IPS-18c (cell line): ENCODE measurements around the gene HEXIM1.

Experiments
- H3K4me3 ChIP-seq: 2 replicates; pipeline ENCODE4 v1.7.0; 2013; ENCODE audit warnings: low read depth, mild to moderate bottlenecking, low read length, moderate library complexity; ENCODE audit not compliant: insufficient read depth
- H3K9me3 ChIP-seq: one replicate; pipeline ENCODE4 v1.6.1; 2013; ENCODE audit warnings: mild to moderate bottlenecking, low read length, moderate library complexity; ENCODE audit not compliant: control insufficient read depth, insufficient read depth

Gene HEXIM1

GRCh38 chr17:45110676-45111611, 37.3 kb upstream of the HEXIM1 start:
- Histone ChIP-seq H3K4me3 (no peak overlapping the region), H3K9me3 (peaks cover 2% of the 10 kb centered on the region)

DNA sequence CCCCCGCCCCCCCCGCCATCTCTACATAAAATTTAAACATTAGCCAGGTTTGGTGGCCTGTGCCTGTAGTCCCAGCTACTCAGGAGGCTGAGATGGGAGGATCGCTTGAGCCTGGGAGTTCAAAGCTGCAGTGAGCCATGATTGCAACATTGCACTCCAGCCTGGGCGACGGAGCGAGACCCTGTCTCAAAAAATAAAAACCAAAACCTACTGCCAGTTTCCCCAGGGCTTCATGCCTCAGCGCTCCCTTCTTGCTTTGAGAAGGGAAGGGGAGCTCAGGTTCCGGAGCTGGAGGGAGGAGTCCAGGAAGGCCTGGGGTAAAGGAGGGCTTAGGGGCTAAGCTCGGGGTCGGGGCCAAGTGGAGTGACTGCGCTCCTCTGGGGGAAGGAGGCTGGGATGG, 36.4 kb upstream of the HEXIM1 start:
- peaks cover 2% of the 10 kb centered on the region for H3K9me3 ChIP-seq
- H3K4me3 ChIP-seq, result no peak overlapping the region

DNA sequence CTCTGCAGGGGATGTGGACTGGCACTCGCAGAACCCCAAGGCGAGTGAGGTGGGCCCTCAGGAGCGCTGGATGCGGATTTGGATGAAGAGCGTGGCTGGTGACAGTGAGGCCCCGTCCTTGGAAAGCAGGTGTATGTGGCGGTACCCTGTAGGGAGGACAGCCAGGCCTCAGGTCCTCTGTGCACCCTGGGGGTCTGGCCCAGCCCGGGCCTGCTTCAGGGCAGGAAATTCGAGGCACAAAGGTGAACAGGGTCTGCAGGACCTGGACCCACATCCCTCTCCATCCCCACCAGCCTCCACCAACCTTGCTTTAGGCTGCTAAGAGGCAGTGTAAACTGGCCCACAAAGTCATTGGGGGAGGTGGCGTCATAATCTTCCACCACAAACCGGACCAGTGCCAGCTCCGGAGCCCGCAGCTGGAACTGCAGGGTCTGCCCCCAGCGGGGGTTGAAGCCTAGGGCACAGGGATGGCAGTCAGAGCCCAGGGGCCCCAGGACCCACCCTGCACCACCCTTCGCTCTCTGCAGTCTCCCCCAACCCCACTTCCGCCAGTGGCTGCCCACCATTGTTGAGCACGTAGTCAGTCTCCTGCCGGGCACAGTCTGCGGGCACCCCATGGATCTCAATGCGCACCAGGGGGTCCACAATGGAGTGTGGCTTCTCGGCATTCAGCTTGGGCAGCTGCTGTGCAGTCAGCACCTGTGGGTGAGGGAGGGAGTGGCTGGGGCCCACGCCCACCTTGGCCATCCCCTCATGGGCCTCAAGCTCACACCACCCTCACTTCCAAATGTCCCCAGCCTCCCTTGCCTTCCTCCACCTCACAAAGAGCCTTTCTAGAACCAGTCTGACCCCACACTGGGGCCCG, 35.5 kb upstream of the HEXIM1 start:
- Histone ChIP-seq H3K4me3 (no peak overlapping the region), H3K9me3 (peaks cover 2% of the 10 kb centered on the region)

DNA sequence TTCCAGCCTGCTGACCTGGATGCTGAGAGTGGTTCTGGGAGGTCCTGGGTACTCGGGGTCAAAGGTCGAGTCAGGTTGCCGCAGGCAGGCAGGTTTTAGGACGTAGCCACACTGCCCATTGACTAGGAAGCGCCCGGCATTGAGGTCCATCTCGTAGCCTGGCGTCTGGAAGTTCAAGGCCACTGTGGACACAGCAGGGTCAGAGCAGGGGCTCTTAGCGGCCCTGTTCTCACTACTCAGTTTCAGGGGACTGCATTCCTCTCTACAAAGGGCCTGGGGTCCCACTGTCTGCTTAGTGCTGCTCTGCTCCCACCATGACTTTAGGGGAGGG, 34.9 kb upstream of the HEXIM1 start:
- no peak overlapping the region for H3K4me3 ChIP-seq
- peaks cover 2% of the 10 kb centered on the region for H3K9me3 ChIP-seq

DNA sequence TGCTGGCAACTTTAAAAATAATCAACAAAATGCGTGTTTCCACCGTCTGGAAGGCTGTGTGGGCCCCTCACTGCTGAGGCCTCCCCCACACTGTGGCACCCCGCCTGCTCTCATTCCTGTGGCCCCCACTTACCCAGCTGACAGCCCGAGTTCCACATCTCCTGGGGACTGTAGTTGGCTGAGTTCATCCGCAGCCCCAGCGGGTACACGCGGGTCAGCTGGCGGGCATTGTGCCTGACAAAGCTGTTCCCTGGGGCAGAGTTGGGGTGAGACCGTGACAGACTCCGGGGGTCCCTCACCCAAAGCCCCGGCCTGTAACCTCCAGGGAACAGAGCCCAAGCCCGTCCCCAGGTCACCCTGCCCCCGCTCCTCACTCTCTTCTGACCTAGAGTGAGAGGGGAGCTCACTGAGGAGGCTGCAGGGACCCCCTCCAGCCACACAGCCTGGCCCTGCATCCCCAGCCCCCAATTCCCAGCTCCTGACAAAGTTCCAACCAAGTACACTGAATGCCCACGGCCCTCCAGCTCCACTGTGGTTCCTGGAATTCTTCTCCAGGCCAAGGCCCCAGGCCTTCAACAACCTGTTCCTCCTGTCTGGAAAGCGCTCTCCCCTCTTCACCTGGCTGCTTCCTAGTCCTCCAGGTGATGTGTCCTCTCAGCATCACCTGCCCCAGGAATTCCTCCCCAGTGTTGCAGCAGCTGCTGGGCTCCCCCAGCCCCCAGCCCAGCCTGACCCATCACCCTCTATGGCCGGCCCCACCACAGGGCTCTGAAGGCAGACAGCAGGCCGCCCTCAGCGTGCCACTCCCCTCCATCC, 34.0 kb upstream of the HEXIM1 start:
- Histone ChIP-seq H3K9me3 (peaks cover 2% of the 10 kb centered on the region), H3K4me3 (no peak overlapping the region)

GRCh38 chr17:45115015-45115625, 33.2 kb upstream of the HEXIM1 start:
- Histone ChIP-seq H3K4me3 (no peak overlapping the region), H3K9me3 (peaks cover 2% of the 10 kb centered on the region)

DNA sequence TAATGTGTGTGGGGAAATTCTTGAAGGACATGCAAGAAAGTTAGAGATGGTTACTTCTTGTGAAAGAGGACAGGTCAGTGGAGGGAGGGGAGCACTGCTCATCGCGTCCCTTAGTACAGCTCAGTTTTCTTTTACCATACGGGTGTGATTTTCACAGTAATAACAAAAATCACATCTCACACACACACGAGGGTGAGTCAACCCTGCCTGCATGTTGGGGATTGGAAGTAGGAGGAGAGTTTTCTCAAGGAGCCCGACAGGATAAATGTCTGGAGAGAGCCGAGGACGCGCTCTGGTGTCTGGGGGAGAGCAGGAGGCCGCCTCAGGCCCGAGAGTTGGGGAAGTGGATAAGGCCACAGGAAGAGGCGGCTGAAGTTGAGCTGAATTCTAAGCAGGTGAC, 32.4 kb upstream of the HEXIM1 start:
- Histone ChIP-seq H3K4me3 (no peak overlapping the region), H3K9me3 (peaks cover 2% of the 10 kb centered on the region)

GRCh38 chr17:45116434-45117016, 31.8 kb upstream of the HEXIM1 start:
- Histone ChIP-seq H3K4me3 (no peak overlapping the region), H3K9me3 (peaks cover 2% of the 10 kb centered on the region)

DNA sequence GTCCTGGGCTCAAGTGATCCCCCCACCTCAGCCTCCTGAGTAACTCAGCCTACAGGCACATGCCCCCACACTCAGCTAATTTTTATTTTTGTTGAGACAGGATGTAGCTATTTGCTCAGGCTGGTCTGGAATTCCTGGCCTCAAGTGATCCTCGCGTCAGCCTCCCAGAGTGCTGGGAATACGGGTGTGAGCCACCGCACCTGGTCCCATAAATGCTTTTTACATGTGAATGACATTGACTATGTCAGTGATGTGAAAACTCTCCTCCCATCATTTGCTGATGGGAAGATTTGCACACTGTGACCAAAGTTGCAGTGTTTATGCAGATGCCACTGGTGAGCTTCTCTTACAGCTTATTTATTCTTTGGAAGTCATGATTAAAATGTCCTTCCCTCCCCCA, 30.9 kb upstream of the HEXIM1 start:
- H3K4me3 ChIP-seq, result no peak overlapping the region
- H3K9me3 ChIP-seq, result no peaks in the 10 kb centered on the region

DNA sequence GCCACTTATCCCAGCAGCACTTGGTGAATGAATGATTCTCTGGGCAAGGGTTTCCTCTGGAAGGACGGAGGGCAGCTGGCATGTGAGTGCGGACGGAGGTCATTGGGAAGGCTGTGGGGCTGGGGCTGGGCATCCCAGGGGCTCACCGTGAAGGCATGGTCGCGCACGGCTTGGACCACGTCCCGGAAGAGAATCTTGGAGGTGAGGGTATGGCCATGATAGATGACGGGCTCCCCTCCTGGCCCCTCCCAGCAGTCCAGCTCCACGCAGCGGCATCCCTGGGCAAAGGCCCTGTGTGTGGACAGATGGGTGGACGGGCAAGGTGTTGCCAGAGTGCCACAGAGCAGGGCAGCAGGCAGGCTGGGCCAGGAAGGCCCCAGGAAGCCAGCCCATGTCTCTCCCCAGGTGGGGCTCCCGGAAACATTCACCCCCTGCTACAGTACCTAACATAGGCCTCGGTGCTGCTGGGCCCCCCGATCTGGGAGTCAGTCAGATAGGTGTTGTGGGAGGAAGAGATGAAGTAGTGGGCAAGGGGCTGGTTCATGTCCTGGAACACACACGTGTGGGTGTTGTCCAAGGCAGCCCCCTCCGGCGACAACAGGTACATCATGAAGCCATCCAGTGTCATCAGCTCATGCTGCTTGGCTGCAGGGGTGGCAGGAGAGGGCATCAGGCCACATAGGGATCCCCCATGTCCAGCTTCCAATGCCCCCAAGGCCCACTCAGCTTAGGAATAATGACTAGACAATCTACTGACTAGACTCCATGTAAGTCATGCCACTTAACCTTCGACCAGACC, 30.2 kb upstream of the HEXIM1 start:
- H3K4me3 ChIP-seq, result no peak overlapping the region

GRCh38 chr17:45118691-45119090, 29.6 kb upstream of the HEXIM1 start:
- Histone ChIP-seq H3K9me3 (no peaks in the 10 kb centered on the region), H3K4me3 (no peak overlapping the region)

More for the DNA sequence above, 30.2 kb upstream of the HEXIM1 start:
- no peaks in the 10 kb centered on the region for H3K9me3 ChIP-seq

DNA sequence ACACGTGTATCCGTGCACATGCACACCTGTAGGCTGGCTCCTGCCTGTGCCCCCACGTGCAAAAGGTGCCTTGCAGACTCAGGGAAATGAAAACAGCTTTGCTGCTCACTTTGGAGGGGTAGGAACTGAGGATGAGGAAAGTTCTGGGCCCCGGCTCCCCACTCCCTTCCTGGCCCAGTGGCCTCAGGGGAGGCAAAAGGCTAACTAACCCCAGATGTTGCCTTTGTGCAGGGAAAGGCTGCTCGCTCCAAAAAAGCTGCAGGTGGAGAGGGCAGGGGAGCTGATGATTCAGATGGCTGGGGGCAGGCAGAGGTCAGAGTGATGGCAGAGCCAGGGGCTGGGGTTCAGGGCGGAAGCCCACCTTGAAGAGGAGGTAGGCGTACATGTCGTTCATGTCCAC, 28.3 kb upstream of the HEXIM1 start:
- Histone ChIP-seq H3K9me3 (no peaks in the 10 kb centered on the region), H3K4me3 (no peak overlapping the region)

- Histone ChIP-seq H3K9me3 (no peaks in the 10 kb centered on the region), H3K4me3 (no peak overlapping the region)
Observed at GRCh38 chr17:45120558-45120957, 27.7 kb upstream of the HEXIM1 start.

- no peak overlapping the region for H3K4me3 ChIP-seq
- no peaks in the 10 kb centered on the region for H3K9me3 ChIP-seq
Observed at GRCh38 chr17:45121055-45121454, 27.2 kb upstream of the HEXIM1 start.

DNA sequence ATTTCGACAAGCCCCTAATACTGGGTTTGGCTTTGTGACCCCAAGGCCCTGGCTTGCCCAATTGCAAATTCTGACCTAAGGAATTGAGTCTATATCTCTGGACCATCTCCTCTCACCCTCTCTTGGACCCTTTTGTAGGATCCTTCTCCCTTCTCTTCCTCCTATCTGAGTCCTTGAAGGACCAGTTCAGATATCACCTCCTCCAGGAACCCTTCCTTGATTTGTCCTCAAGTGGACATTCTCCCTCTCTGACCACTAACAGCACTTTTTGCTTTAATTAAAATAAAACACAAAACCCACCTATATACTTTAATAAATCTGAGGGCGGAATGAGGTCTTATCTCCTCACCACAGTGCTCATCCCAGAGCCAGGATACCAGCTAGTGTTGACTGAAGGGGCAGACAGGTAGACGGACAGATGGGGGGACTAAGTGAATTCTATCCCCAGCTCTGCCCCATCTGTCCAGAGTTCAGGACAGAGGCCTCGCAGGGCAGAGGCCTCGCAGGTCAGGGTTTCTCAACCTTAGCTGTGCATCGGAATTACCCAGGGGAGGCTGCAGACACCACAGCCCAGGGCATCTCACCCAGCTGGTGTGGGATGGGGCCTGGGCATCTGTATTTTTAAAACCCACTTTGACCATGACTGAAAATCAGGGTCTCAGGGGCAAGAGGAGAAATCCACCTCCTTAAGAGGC, 25.1 kb upstream of the HEXIM1 start:
- Histone ChIP-seq H3K9me3 (no peaks in the 10 kb centered on the region), H3K4me3 (no peak overlapping the region)
